ENCODE data around the gene DOK7. TPM values are rescaled to one million over a fixed set of nuclear protein-coding genes. Genes with fewer than 3 reads are reported as not detected.

The DOK7 gene
- total and polyA plus RNA-seq, 2 experiments from 2014 or later: 0.23 to 1.8 TPM

GRCh38 chr4:3418029-3418762, 44.9 kb upstream of the DOK7 start:
- Histone ChIP-seq H2AFZ (no peak overlapping the region), H3K27ac (no peak overlapping the region), H3K36me3 (replicated peaks; ENCODE audit: insufficient read depth, low read depth) (no peaks in the 10 kb centered on the region), H3K79me2 (no peaks in the 10 kb centered on the region), H3K27me3 (no peaks in the 10 kb centered on the region), H3K9me2 (replicated peaks; ENCODE audit: insufficient read depth) (no peaks in the 10 kb centered on the region), H3K9me3 (ENCODE audit: low read depth) (no peaks in the 10 kb centered on the region), H3K4me2 (no peak overlapping the region), H3K4me3 (no peak overlapping the region), H3K4me1 (ENCODE audit: insufficient read depth) (no peaks in the 10 kb centered on the region), H4K20me1 (ENCODE audit: insufficient read depth, poor library complexity, severe bottlenecking) (no peaks in the 10 kb centered on the region)
- no peak for TF ChIP-seq EZH2 (IDR thresholded peaks at IDR 0.05; ENCODE audit: borderline replicate concordance)
- TF ChIP-seq EZH2phosphoT487 (IDR thresholded peaks at IDR 0.05; ENCODE audit: low read depth, severe bottlenecking, unreplicated experiment): no peak
- TF ChIP-seq CTCF (IDR thresholded peaks at IDR 0.05; ENCODE audit: poor library complexity): no peak
- no peak for DNase-seq (ENCODE audit: low spot score)
- 97% methylated on average over 22 of the region's 22 CpGs for WGBS (ENCODE audit: low lambda C conversion rate, missing lambda C conversion rate)

DNA sequence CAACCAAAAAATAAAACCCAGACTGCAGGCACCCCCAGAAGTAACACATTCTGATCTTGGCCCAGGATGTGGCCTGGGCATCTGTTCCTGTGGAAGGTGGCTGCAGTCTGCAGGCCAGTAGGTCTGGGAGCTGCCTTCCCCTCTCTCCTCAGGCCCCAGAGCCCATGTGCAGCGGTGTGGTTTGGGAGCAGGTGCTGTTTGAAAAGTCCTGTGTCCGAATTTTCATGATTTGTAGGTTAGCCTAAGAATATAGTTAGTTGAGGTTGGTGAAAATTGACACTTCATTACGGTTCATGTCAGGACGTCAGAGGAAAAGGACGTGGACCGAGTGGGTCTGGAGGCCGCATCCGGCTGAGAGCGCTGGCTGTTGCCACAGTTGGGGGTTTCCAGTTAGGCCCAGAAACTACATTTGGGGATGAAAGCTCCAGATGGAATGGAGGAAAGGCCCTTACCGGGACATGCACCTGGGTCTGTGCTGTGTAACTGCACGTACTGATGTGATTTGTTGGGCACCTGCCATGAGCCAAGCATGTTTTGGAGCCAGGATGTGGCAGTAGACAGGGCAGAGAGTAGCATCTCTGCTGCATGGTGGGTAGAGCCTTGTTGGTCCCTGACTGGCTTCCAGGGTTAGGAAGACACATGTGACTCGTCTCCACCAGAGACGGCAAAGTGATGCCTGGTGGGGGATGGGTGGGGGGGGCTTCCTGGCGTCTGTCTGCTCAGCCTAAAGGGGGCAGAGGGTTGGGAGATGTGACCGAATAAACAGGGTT, 43.1 kb upstream of the DOK7 start:
- no peaks in the 10 kb centered on the region for H3K36me3 ChIP-seq (replicated peaks; ENCODE audit: insufficient read depth, low read depth)
- no peak overlapping the region for H3K4me2 ChIP-seq
- no peak overlapping the region for H3K27ac ChIP-seq
- WGBS (ENCODE audit: low lambda C conversion rate, missing lambda C conversion rate): 90% methylated on average over 15 of the region's 15 CpGs
- H4K20me1 ChIP-seq (ENCODE audit: insufficient read depth, poor library complexity, severe bottlenecking): no peaks in the 10 kb centered on the region
- H3K9me3 ChIP-seq (ENCODE audit: low read depth): no peaks in the 10 kb centered on the region
- no peaks in the 10 kb centered on the region for H3K4me1 ChIP-seq (ENCODE audit: insufficient read depth)
- no peak for TF ChIP-seq EZH2 (IDR thresholded peaks at IDR 0.05; ENCODE audit: borderline replicate concordance)
- no peak for TF ChIP-seq EZH2phosphoT487 (IDR thresholded peaks at IDR 0.05; ENCODE audit: low read depth, severe bottlenecking, unreplicated experiment)
- no peak for TF ChIP-seq CTCF (IDR thresholded peaks at IDR 0.05; ENCODE audit: poor library complexity)
- DNase-seq (ENCODE audit: low spot score): no peak
- no peaks in the 10 kb centered on the region for H3K27me3 ChIP-seq
- H3K9me2 ChIP-seq (replicated peaks; ENCODE audit: insufficient read depth): no peaks in the 10 kb centered on the region
- H3K4me3 ChIP-seq: no peak overlapping the region
- H3K79me2 ChIP-seq: no peaks in the 10 kb centered on the region
- no peak overlapping the region for H2AFZ ChIP-seq

DNA sequence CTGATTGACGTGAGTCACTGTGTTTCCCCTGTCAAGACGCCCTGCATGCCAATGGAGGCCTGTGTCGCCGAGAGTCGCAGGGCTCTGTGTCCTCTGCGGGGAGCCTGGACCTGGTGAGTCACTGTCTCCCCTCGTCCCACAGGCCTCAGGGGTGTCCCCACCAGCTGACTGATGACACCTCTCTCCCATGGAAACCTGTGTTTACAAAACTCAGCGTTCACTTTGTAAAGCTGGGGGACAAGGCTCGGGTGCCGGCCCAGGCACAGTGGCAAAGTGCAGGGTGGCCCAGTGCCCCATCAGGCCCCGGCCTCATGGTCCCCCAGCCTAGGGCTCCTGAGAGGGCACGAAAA, 42.5 kb upstream of the DOK7 start:
- Histone ChIP-seq H2AFZ (no peak overlapping the region), H4K20me1 (ENCODE audit: insufficient read depth, poor library complexity, severe bottlenecking) (no peaks in the 10 kb centered on the region), H3K4me3 (no peak overlapping the region), H3K79me2 (no peaks in the 10 kb centered on the region), H3K9me2 (replicated peaks; ENCODE audit: insufficient read depth) (no peaks in the 10 kb centered on the region), H3K4me2 (no peak overlapping the region), H3K9me3 (ENCODE audit: low read depth) (no peaks in the 10 kb centered on the region), H3K4me1 (ENCODE audit: insufficient read depth) (no peaks in the 10 kb centered on the region), H3K27ac (no peak overlapping the region), H3K36me3 (replicated peaks; ENCODE audit: insufficient read depth, low read depth) (no peaks in the 10 kb centered on the region), H3K27me3 (no peaks in the 10 kb centered on the region)
- TF ChIP-seq CTCF (IDR thresholded peaks at IDR 0.05; ENCODE audit: poor library complexity) (no peak), EZH2phosphoT487 (IDR thresholded peaks at IDR 0.05; ENCODE audit: low read depth, severe bottlenecking, unreplicated experiment) (no peak), EZH2 (IDR thresholded peaks at IDR 0.05; ENCODE audit: borderline replicate concordance) (no peak)
- WGBS (ENCODE audit: low lambda C conversion rate, missing lambda C conversion rate): 91% methylated on average over 12 of the region's 12 CpGs
- DNase-seq (ENCODE audit: low spot score): no peak

Data from hepatocyte (in vitro differentiated cells).